Uterus (tissue), 2 donors: ENCODE measurements around the gene PLA2G4F.

Experiments
- POLR2A ChIP-seq, 2 donors: fragments of 450-650 bp; IDR thresholded peaks; one replicate each; pipeline ENCODE4 v1.6.1; 2016; ENCODE audit warnings: antibody characterized with exemption in 2 of 2, mild to moderate bottlenecking in 1 of 2, moderate library complexity in 1 of 2
- TF ChIP-seq, protein P1 (sequence below), 4 experiments: fragments of 200-600 bp in 2 of 4; fragments of 450-650 bp in 2 of 4; sonication (generic) in 2 of 4; IDR thresholded peaks; one replicate each; pipeline ENCODE4 v1.5.1; 2016 to 2019; ENCODE audit warnings: antibody characterized with exemption in 4 of 4, mild to moderate bottlenecking in 2 of 4, moderate library complexity in 1 of 4

DNA sequence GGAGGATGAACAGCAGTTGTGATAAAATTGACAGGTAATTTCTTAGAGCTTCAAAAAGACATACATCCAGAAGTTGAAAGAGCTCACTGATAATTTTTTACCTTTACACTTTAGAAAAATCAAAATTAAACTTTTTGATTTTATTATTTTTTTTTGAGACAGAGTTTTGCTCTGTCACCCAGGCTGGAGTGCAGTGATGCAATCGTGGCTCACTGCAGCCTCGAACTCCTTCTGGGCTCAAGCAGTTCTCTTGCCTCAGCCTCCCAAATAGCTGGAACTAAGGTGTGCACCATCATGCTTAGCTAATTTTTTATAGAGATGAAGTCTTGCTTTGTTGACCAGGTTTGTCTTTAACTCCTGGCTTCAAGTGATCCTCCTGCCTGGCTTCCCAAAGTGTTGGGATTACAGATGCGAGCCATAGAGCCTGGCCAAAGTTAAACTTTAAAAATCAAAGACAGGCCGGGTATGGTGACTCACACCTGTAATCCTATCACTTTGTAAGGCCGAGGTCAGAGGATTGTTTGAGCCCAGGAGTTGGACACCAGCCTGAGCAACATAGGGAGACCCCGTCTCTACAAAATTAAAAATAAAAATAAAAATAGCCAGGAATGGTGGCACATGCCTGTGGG, 21.7 kb downstream of the PLA2G4F start:
- TF ChIP-seq, protein P1, sequence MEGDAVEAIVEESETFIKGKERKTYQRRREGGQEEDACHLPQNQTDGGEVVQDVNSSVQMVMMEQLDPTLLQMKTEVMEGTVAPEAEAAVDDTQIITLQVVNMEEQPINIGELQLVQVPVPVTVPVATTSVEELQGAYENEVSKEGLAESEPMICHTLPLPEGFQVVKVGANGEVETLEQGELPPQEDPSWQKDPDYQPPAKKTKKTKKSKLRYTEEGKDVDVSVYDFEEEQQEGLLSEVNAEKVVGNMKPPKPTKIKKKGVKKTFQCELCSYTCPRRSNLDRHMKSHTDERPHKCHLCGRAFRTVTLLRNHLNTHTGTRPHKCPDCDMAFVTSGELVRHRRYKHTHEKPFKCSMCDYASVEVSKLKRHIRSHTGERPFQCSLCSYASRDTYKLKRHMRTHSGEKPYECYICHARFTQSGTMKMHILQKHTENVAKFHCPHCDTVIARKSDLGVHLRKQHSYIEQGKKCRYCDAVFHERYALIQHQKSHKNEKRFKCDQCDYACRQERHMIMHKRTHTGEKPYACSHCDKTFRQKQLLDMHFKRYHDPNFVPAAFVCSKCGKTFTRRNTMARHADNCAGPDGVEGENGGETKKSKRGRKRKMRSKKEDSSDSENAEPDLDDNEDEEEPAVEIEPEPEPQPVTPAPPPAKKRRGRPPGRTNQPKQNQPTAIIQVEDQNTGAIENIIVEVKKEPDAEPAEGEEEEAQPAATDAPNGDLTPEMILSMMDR (IDR thresholded peaks at IDR 0.05), result no peak
- TF ChIP-seq POLR2A (IDR thresholded peaks at IDR 0.05), result no peak
